ENCODE data around the gene C6orf136.

DNA sequence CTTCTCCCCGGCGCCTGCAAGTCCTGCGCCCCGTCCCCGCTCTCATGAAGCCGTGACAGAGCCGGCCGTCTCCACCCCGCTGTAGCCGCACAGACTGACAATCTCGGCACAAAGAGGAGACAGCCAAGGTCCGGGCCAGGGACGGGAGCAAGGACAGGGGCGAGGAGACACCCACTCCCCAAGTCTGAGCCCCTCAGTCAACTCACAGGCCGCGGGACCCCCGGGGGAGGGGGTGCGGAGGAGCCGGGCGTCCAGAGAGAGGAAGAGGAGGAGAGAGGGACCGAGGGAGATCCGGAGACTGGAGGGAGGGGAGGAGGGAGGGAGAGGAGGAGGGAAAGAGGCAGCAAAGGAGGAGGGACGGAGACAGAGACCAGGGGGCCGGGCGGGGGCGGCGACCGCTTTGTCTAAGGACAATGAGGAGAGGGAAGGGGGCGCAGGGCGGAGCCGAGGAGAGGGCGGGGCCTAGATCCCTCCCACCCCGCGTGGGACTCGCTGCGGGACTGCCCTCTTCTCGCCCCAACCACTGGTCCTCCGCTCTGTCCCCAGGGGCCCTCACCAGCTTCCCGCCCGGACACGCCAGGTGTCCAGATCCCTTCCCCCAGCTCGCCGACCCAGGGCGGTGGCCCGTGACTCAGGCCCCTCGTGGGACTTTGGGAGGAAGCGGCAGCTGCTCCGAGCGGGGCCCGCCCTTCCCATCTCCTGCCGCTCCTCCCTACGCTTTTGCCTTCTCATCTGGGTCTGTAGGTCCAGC is 40.1 kb downstream of the C6orf136 start:
- TF ChIP-seq POLR2AphosphoS5 (IDR thresholded peaks at IDR 0.05; ENCODE audit: low read length) (peak; percentile 82; the same call in 1 of the 2 replicates), CTCF (IDR thresholded peaks at IDR 0.05 in 2 of 3, conservative IDR thresholded peaks at IDR 0.05 in 1 of 3; ENCODE audit: control insufficient read depth in 2 of 3, extremely low read depth in 1 of 3, insufficient read depth in 1 of 3, low read depth in 3 of 3, low read length in 3 of 3) (no peak), EZH2 (IDR thresholded peaks at IDR 0.05; ENCODE audit: borderline replicate concordance, control insufficient read depth, low read depth, low read length) (no peak)
